Activated CD4-positive, alpha-beta T cell treated with anti-CD3 and anti-CD28 coated beads, Interleukin-2, amount 50 U/mL, for 16 hours (primary cell): ENCODE measurements around the gene DTD1.

ENCODE experiments used
- DNase-seq: peaks from one replicate; pipeline ENCODE4 v3.0.0-alpha.2; 2020

The DTD1 gene

GRCh38 chr20:18666803-18667415 is 79.1 kb downstream of the DTD1 start:
- DNase-seq = no peak

- no peak for DNase-seq
Measured at GRCh38 chr20:18669241-18670019, 81.6 kb downstream of the DTD1 start.

GRCh38 chr20:18671203-18671710 is 83.4 kb downstream of the DTD1 start:
- DNase-seq = no peak

- no peak for DNase-seq
Measured at GRCh38 chr20:18672834-18673233, 85.0 kb downstream of the DTD1 start.

- no peak for DNase-seq
Measured at GRCh38 chr20:18676396-18676795, 88.5 kb downstream of the DTD1 start.

- DNase-seq = no peak
Measured at GRCh38 chr20:18677126-18677525, 89.3 kb downstream of the DTD1 start.

- no peak for DNase-seq
Measured at GRCh38 chr20:18678549-18679419, 90.9 kb downstream of the DTD1 start.

GRCh38 chr20:18683839-18684238 is 96.0 kb downstream of the DTD1 start:
- no peak for DNase-seq

GRCh38 chr20:18684775-18685174 is 96.9 kb downstream of the DTD1 start:
- DNase-seq = no peak

- no peak for DNase-seq
Measured at GRCh38 chr20:18685406-18685805, 97.6 kb downstream of the DTD1 start.

- no peak for DNase-seq
Measured at GRCh38 chr20:18686696-18687095, 98.8 kb downstream of the DTD1 start.

- no peak for DNase-seq
Measured at GRCh38 chr20:18688676-18689075, 100.8 kb downstream of the DTD1 start.

- no peak for DNase-seq
Measured at GRCh38 chr20:18689557-18689956, 101.7 kb downstream of the DTD1 start.

GRCh38 chr20:18692447-18692846 is 104.6 kb downstream of the DTD1 start:
- no peak for DNase-seq

GRCh38 chr20:18694071-18694470 is 106.2 kb downstream of the DTD1 start:
- no peak for DNase-seq

GRCh38 chr20:18695175-18695574 is 107.3 kb downstream of the DTD1 start:
- DNase-seq = no peak

- no peak for DNase-seq
Measured at GRCh38 chr20:18698735-18699380, 111.0 kb downstream of the DTD1 start.

GRCh38 chr20:18701969-18702368 is 114.1 kb downstream of the DTD1 start:
- DNase-seq = no peak

GRCh38 chr20:18702736-18703135 is 114.9 kb downstream of the DTD1 start:
- DNase-seq = no peak

GRCh38 chr20:18705490-18705889 is 117.6 kb downstream of the DTD1 start:
- no peak for DNase-seq

GRCh38 chr20:18705910-18706309 is 118.1 kb downstream of the DTD1 start:
- DNase-seq = no peak

GRCh38 chr20:18712131-18712530 is 124.3 kb downstream of the DTD1 start:
- no peak for DNase-seq

GRCh38 chr20:18712882-18713281 is 125.0 kb downstream of the DTD1 start:
- no peak for DNase-seq
